GM10847 (cell line): ENCODE data around the gene MRNIP.

Source experiments
- POLR2A ChIP-seq: IDR thresholded peaks from 2 replicates; pipeline ENCODE4 v1.6.1; 2011; ENCODE audit not compliant: insufficient read length; ENCODE audit errors: extremely low read depth

MRNIP gene, protein sequence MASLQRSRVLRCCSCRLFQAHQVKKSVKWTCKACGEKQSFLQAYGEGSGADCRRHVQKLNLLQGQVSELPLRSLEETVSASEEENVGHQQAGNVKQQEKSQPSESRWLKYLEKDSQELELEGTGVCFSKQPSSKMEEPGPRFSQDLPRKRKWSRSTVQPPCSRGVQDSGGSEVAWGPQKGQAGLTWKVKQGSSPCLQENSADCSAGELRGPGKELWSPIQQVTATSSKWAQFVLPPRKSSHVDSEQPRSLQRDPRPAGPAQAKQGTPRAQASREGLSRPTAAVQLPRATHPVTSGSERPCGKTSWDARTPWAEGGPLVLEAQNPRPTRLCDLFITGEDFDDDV

DNA sequence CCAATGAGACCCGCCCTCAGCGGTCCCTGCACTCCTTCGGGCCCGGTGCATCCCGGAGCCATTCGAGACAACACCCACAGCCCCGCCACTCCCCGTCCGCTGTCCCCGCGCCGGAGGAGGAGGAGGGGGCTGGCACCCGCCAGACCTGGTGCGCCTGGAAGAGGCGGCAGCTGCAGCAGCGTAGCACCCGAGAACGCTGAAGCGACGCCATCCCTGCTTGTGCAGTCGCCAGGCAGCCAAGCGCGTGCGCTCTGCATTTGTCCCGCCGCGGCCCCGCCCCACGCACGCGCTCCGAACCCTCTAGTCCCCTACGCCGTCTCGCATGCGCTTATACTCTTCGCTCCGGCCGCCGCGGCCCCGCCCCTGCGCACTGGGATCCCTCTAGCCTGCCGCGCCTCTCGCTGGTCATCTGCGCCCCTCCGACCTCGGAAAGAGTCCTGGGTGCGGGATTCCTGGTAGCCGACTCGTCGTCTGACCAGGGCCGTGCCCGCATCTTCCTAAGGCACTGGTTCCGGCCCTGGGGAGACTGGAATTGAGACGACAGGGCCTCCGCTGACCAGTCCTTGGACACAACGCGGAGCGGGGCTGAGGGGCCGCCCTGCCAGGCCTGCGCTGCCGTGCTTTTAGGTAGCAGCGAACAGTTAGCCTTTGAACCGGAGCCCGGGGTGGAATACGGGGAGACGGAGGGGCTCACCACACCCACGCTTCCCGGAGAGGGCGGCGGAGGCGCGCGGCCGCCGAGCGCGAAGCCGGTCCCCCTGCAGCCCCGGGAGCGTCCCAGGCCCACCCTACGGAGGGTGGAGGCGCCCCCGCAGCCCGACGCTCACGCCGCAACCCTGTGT lies at the start of gene MRNIP:
Gene MRNIP, minus strand, starts transcription at position 232 of the 842 bp plus-strand sequence. Its CDS starts 21 bp downstream, at position 211.
- TF ChIP-seq POLR2A = peak; percentile 50

DNA sequence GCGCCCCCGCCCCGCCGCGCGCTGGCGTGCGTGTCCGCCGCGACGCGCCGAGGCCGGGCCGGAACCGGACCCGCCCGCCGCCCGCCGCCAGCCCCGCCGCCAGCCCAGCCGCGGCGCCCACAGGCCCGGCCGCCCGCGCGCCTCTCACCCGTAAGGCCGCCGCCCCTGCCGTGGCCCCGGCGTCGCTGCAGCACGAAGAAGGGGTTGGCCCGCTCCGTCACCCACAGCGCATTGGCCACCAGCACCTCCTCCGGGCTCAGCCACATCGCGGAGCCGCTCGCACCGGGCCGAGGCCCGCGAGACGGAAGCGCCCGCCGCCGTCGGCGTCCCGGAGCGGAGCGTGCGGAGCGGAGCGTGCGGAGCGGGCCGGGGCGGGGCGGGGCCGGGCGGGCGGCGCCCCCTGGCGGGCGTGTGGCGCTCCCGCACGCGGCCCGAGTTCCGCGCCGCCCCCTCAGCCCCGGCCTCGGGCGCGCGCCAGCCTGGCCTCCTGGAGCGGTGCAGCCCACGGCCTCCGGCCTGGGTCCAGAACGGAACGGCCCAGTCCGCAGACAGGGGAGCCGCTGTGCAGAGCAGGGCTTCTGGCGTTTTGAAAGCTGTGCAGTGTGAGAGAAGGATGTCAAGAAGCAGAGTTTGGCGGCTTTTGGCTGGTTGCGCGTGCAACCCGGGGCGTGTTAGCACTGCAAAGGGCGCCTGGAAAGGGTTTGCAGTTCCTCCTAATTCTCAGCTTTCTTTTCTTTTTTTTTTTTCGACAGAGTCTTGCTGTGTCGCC lies 49.1 kb upstream of the MRNIP start, which contains the start of gene TBC1D9B:
Gene TBC1D9B, minus strand, starts transcription at position 342 of the 769 bp plus-strand sequence. Its CDS starts 76 bp downstream, at position 266.
- peak; percentile 76 for TF ChIP-seq POLR2A

DNA sequence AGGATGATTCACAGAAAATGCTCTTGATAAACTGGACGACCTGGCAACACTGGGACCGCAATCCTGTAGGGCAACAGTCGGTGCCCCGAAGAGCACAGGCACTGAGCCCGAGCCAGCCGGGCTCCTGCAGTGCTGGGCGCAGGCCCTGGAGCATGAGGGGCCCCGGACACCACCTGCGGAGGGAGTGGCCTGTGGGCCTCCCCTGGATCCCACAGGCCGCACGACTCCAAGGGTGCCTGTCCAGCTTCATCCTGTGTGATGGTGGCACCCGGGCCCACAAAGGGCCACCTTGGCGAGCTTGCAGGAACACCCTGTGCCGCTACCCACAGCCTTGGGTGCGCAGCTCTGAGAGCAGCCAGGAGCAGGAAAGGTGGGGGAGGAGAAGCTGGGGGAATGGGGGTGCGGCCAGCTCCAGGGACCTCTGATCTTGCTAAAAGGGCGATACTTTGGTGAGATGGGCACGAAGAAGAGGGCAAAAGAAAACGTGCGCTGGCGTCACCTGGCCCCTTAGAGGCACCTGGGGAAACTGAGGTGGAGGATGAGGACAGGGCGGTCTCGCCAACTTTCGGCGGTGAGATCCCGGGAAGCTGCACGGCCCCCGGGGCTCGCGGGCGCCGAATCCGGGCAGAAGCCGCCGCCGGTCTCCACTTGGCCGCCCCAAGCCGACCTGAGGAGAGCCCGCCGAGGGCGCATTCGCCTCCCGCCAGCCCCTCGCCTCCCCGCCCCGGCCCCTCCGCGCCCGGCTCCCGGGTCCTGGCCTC lies 48.4 kb upstream of the MRNIP start:
- no peak for TF ChIP-seq POLR2A

DNA sequence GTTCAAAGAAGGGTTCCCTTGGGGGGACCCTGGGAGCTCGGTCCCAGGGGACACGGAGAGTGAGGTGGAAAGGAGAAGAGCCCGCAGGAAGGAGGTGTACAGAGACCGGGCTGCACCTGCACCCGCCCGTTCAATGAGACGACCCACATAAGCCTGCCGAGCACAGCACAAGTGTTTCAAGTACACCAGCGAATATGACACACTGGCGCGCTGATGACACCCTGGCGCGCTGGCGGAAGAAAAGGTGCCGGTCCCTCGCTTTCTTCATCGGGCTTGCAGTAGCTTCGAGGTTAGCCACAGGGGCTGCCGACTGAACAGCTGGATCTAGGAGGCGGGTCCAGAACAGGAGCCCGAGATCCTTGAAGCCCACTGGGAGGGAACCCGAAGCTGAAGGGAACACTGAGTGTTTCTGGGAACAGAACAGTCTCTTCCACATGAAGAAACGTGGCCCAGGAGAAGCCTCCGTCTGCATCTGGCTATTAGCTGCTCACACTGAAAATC lies 47.7 kb upstream of the MRNIP start:
- TF ChIP-seq POLR2A = no peak

DNA sequence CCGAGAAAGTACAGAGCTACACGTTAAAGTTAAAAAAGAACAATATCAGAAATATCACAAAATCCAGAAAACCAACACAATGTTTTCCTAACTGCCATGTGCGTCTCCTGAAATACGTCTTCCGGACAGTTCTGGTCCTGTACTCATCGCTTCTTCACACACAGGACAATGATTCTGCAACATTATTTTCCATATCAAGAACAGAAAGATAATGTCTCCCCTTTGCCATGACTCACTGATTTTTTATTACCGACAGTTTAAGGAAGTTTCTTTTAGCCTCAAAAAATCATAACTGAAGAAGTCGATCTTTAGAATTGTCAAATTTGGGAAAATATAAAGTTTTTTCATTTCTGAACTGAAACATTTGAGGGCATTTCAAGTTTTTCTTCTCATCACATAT lies 46.5 kb upstream of the MRNIP start:
- TF ChIP-seq POLR2A = no peak

DNA sequence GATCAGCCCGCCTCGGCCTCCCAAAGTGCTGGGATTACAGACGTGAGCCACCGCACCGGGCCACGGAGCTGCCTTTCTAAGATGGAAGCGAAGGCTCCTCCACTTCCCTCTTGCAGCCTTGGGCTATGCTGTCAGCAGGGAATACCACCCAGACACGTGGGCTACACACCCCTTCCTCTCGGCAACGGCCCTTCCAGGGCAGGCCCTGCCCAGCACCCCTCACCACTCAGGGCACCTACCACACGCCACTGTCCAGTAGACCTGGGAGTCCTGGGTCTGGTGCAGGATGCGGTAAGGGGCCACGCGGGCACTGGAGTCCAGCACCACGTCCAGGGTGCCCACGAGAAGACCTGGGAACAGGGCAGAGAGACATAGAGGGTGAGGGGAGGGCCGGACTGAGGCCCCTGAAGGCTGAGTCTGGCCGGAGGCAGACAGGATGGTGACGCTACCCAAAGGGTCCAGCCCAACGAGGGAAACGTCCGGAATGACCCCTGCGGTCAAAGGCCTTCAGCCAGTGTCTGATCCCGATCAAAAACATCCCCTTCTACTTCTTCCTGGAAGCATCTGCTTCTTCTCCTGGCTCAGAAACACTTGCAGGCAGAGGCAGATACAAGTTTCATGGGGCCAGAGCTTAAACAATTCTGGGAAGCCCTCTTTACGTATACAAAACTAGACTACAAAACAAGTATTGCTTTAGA lies 46.0 kb upstream of the MRNIP start:
- TF ChIP-seq POLR2A = no peak

DNA sequence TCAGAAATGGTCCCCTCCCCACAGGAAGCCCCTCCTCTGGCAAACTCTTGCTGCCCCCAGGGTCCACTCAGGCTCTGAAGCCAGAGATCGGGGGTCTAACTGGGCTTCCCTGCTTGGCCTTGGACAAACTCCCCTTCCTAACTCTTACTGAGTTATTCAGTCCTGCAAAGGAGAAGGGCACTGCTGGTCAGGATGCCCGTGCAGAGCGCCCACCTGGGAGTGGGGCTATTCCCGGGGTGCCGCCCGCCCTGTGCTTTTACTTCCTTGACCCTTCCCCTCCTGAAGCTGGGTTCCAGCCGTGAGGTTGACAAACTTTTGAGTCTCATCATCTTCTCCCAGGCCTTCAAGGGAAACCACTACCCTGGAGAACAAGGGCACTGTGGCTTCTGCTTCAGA lies 44.1 kb upstream of the MRNIP start:
- no peak for TF ChIP-seq POLR2A

DNA sequence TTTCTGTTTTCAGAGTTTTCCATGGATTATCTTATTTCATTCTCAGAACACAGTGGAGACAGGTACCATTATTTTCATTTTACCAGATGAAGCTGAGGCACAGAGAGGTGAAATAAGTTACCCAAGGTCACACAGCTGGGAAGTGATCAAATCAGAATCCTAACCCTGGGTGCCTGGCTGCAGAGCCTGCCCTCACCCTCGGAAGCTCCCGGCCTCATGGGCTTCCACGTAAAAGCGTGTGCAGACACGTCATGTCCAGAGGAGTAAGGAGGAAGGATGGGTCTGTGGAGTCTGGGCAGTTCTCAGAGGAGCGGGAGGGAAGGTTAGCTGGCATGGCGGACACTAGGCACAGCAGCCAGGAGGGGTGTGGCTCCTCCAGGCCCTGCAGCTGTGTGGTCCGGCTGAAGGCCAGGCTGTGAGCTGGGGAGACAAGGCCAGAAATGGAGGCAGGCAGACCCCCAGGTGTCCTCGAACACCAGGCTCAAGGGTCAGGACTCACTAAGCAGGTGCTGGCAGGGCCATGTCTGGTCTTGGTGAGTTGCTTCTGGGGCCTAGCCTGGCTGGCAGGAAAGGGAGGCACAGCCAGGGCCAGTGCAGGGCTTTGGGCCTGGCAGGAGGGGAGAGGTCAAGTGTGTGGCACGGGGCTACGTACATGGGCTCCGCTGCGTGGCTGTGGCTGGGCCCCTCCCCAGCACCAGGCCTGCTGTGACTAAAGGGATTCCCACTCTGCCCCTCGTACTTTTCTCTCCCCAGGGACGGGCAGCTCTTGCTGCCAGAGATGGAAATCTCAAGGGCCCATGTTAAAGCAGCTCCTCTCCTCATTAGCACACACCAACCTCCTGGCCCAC lies 43.5 kb upstream of the MRNIP start:
- no peak for TF ChIP-seq POLR2A

DNA sequence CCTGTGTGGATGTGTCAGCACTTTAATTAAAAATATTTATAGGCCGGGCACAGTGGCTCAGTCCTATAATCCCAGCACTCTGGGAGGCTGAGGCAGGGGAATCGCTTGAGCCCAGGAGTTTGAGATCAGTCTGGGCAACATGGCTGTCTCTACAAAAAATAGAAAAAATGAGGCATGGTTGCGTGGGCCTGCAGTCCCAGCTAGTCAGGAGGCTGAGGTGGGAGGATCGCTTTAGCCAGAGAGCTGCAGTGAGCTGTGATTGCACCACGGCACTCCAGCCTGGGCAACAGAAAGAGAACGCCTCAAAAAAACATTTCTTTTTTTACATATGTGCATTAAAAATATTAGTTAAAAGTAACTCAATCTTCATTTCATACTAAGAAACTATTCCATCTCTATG lies 42.8 kb upstream of the MRNIP start:
- no peak for TF ChIP-seq POLR2A

DNA sequence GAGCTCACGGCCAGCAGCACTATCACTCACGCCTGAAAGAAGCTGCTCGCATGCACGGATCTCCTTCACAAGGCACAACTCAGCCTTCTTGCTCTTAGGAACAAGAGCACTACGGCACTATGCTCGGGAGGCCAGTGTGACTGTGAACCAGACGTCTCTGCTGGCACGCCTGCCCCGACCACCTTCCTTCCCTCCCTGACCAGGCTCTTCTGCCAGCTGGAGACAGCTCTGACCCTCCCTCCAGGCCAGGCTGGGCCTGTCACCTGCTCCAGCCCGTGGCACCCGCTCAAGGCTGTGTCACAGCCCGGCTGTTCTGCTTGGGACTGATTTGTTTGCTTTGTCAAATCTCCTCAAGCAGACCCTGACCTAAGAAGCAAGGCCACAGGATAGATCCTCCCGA lies 42.1 kb upstream of the MRNIP start:
- no peak for TF ChIP-seq POLR2A

DNA sequence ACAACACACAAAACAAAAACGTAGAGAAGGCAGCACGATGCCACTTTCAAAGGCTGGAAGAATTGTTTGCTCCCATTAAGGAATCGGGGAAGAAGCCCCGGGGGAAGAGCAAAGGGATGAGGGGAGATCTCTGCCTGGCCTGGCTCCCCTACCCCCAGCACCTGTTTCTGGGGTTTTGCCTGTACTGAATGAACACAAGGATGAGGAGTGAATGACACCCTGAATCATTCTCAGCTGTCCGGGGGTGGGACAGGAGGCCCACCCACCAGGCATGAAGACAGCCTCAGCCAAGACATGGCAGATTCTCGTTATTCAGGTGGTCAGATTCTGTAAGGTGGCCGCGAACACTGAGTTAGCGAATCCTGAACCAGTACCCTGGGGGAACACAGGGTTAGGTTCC lies 41.6 kb upstream of the MRNIP start:
- no peak for TF ChIP-seq POLR2A

DNA sequence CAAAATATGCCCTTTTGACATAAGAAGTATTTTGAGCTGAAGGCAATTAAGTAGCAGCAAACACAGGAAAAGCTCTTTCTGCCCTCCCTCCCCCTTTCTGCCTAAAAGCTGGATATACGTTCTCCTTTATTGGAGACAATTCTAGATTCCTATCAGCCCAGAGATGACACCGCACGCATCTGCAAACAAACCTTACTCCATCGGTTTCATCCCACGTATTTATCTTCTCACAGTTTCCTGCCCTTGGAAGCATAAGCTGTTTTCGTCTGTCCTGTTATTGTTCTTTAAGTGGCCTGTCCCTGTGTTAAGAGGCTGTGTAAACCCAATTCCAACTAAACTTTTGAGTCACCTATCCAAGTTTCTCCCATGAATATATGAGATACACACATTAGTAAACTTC lies 37.2 kb upstream of the MRNIP start:
- TF ChIP-seq POLR2A = no peak
